Mucosa of stomach (tissue), 1 donor: Measurements from ENCODE around the gene ATOH8.

Experiments
- H3K27me3 ChIP-seq: one replicate; pipeline ENCODE4 v1.7.0; 2013; ENCODE audit warnings: mild to moderate bottlenecking, low read length; ENCODE audit not compliant: control insufficient read depth, insufficient read depth
- H3K36me3 ChIP-seq: one replicate; pipeline ENCODE4 v1.7.0; 2013; ENCODE audit warnings: low read length; ENCODE audit not compliant: control insufficient read depth, insufficient read depth
- H3K4me1 ChIP-seq: one replicate; pipeline ENCODE4 v1.7.0; 2013; ENCODE audit warnings: mild to moderate bottlenecking, low read length; ENCODE audit not compliant: control insufficient read depth, insufficient read depth
- H3K4me3 ChIP-seq: one replicate; pipeline ENCODE4 v1.7.0; 2013; ENCODE audit warnings: low read length
- H3K9ac ChIP-seq: one replicate; pipeline ENCODE4 v1.7.0; 2013; ENCODE audit warnings: mild to moderate bottlenecking, low read length, moderate library complexity
- H3K9me3 ChIP-seq: one replicate; pipeline ENCODE4 v1.7.0; 2013; ENCODE audit warnings: mild to moderate bottlenecking, low read length, moderate library complexity; ENCODE audit not compliant: control insufficient read depth
- donor health status: Pancreatic carcinoma.

The ATOH8 gene

GRCh38 chr2:85781013-85781332, 27.2 kb downstream of the ATOH8 start:
- Histone ChIP-seq H3K27me3 (no peaks in the 10 kb centered on the region), H3K4me1 (no peaks in the 10 kb centered on the region), H3K4me3 (no peak overlapping the region), H3K9ac (no peak overlapping the region), H3K9me3 (no peaks in the 10 kb centered on the region), H3K36me3 (no peaks in the 10 kb centered on the region)

GRCh38 chr2:85783796-85784195, 30.0 kb downstream of the ATOH8 start:
- no peak overlapping the region for H3K4me3 ChIP-seq
- no peaks in the 10 kb centered on the region for H3K4me1 ChIP-seq
- no peaks in the 10 kb centered on the region for H3K9me3 ChIP-seq
- H3K27me3 ChIP-seq: no peaks in the 10 kb centered on the region
- no peaks in the 10 kb centered on the region for H3K36me3 ChIP-seq
- H3K9ac ChIP-seq: no peak overlapping the region

GRCh38 chr2:85784474-85784986, 30.7 kb downstream of the ATOH8 start:
- Histone ChIP-seq H3K4me3 (no peak overlapping the region), H3K4me1 (no peaks in the 10 kb centered on the region), H3K27me3 (no peaks in the 10 kb centered on the region), H3K36me3 (no peaks in the 10 kb centered on the region), H3K9ac (no peak overlapping the region), H3K9me3 (no peaks in the 10 kb centered on the region)

- Histone ChIP-seq H3K9ac (no peak overlapping the region), H3K4me3 (no peak overlapping the region), H3K9me3 (no peaks in the 10 kb centered on the region), H3K4me1 (no peaks in the 10 kb centered on the region), H3K36me3 (no peaks in the 10 kb centered on the region), H3K27me3 (no peaks in the 10 kb centered on the region)
These were observed 31.4 kb downstream of the ATOH8 start for GRCh38 chr2:85785027-85785822.

GRCh38 chr2:85785871-85786270, 32.1 kb downstream of the ATOH8 start:
- H3K4me1 ChIP-seq: no peaks in the 10 kb centered on the region
- no peak overlapping the region for H3K4me3 ChIP-seq
- H3K9ac ChIP-seq: no peak overlapping the region
- H3K27me3 ChIP-seq: no peaks in the 10 kb centered on the region
- no peaks in the 10 kb centered on the region for H3K36me3 ChIP-seq
- H3K9me3 ChIP-seq: no peaks in the 10 kb centered on the region

GRCh38 chr2:85786444-85786843, 32.7 kb downstream of the ATOH8 start:
- no peaks in the 10 kb centered on the region for H3K9me3 ChIP-seq
- no peaks in the 10 kb centered on the region for H3K4me1 ChIP-seq
- H3K4me3 ChIP-seq: no peak overlapping the region
- no peaks in the 10 kb centered on the region for H3K27me3 ChIP-seq
- no peaks in the 10 kb centered on the region for H3K36me3 ChIP-seq
- H3K9ac ChIP-seq: no peak overlapping the region

- Histone ChIP-seq H3K36me3 (no peaks in the 10 kb centered on the region), H3K9me3 (no peaks in the 10 kb centered on the region), H3K4me1 (no peaks in the 10 kb centered on the region), H3K27me3 (no peaks in the 10 kb centered on the region), H3K4me3 (no peak overlapping the region), H3K9ac (no peak overlapping the region)
These were observed 33.1 kb downstream of the ATOH8 start for GRCh38 chr2:85786865-85787264.

GRCh38 chr2:85787282-85787980, 33.6 kb downstream of the ATOH8 start:
- Histone ChIP-seq H3K27me3 (no peaks in the 10 kb centered on the region), H3K4me3 (no peak overlapping the region), H3K36me3 (no peaks in the 10 kb centered on the region), H3K4me1 (no peaks in the 10 kb centered on the region), H3K9ac (no peak overlapping the region), H3K9me3 (no peaks in the 10 kb centered on the region)

- Histone ChIP-seq H3K4me1 (peaks cover 3% of the 10 kb centered on the region), H3K27me3 (no peaks in the 10 kb centered on the region), H3K9me3 (no peaks in the 10 kb centered on the region), H3K4me3 (no peak overlapping the region), H3K36me3 (no peaks in the 10 kb centered on the region), H3K9ac (no peak overlapping the region)
These were observed 34.2 kb downstream of the ATOH8 start for GRCh38 chr2:85787981-85788340.

GRCh38 chr2:85788603-85789002, 34.8 kb downstream of the ATOH8 start:
- Histone ChIP-seq H3K4me3 (no peak overlapping the region), H3K9me3 (no peaks in the 10 kb centered on the region), H3K27me3 (no peaks in the 10 kb centered on the region), H3K9ac (no peak overlapping the region), H3K36me3 (no peaks in the 10 kb centered on the region), H3K4me1 (peaks cover 7% of the 10 kb centered on the region)

- H3K4me3 ChIP-seq: no peak overlapping the region
- no peaks in the 10 kb centered on the region for H3K9me3 ChIP-seq
- no peak overlapping the region for H3K9ac ChIP-seq
- no peaks in the 10 kb centered on the region for H3K27me3 ChIP-seq
- H3K4me1 ChIP-seq: peaks cover 14% of the 10 kb centered on the region
- H3K36me3 ChIP-seq: no peaks in the 10 kb centered on the region
These were observed 35.5 kb downstream of the ATOH8 start for GRCh38 chr2:85789271-85789670.

- Histone ChIP-seq H3K36me3 (no peaks in the 10 kb centered on the region), H3K9me3 (no peaks in the 10 kb centered on the region), H3K27me3 (no peaks in the 10 kb centered on the region), H3K9ac (no peak overlapping the region), H3K4me3 (no peak overlapping the region), H3K4me1 (peaks cover 16% of the 10 kb centered on the region)
These were observed 36.2 kb downstream of the ATOH8 start for GRCh38 chr2:85790032-85790431.
